ENCODE measurements around the gene RNF227. TPM values are rescaled to one million over a fixed set of nuclear protein-coding genes. Genes with fewer than 3 reads are reported as not detected.
"Not testable (repeated sequence)": the region's sequence is repeated elsewhere in the genome, so short reads cannot be mapped to it uniquely, and the experiment has no call there.

Gene RNF227
- total and polyA plus RNA-seq, 8 donors = 1.0 to 9.3 (median 3.4) TPM; not detected in 1

- H3K27me3 ChIP-seq = peaks cover 0 to 16% (median 7%) of the 10 kb centered on the region in 3 donors
- 73 to 92% (median 80%) methylated on average over 11 of the region's 11 CpGs for WGBS, 5 donors
- no peak overlapping the region for H3K4me3 ChIP-seq
- H3K9me3 ChIP-seq = no peaks in the 10 kb centered on the region
- intact Hi-C loops (cut with DNase I; ENCODE audit: low total_unique reads) = no loop called here
- H3K27ac ChIP-seq = peak overlapping the region in 1 of 5 donors; percentile 54
- peak in 1 of 2 donors; percentile 81 for DNase-seq
- peaks cover 0 to 18% (median 6%) of the 10 kb centered on the region in 4 donors for H3K4me1 ChIP-seq
- TF ChIP-seq POLR2AphosphoS5 (IDR thresholded peaks at IDR 0.05) = peak in 2 of 3 donors; percentile 3 to 5
- no peak for TF ChIP-seq POLR2A (IDR thresholded peaks at IDR 0.05)
- no peak for TF ChIP-seq CTCF (IDR thresholded peaks at IDR 0.05)
- TF ChIP-seq EP300 (IDR thresholded peaks at IDR 0.05) = no peak
- H3K36me3 ChIP-seq = no peaks in the 10 kb centered on the region
Measured at GRCh38 chr17:7956228-7956965, 40.3 kb upstream of the RNF227 start.

GRCh38 chr17:7955414-7956227 is 39.5 kb upstream of the RNF227 start:
- TF ChIP-seq POLR2A (IDR thresholded peaks at IDR 0.05) = no peak
- TF ChIP-seq POLR2AphosphoS5 (IDR thresholded peaks at IDR 0.05) = peak in 1 of 3 donors; percentile 15
- TF ChIP-seq EP300 (IDR thresholded peaks at IDR 0.05) = no peak
- no peak for TF ChIP-seq CTCF (IDR thresholded peaks at IDR 0.05)
- Histone ChIP-seq H3K9me3 (no peaks in the 10 kb centered on the region), H3K27ac (peak overlapping the region in 1 of 5 donors; percentile 54), H3K27me3 (peaks cover 0 to 8% (median 2%) of the 10 kb centered on the region in 3 donors), H3K4me3 (no peak overlapping the region), H3K36me3 (no peaks in the 10 kb centered on the region), H3K4me1 (peaks cover 0 to 22% (median 8%) of the 10 kb centered on the region in 4 donors)
- intact Hi-C loops (cut with DNase I; ENCODE audit: low total_unique reads) = no loop called here
- 69 to 77% (median 71%) methylated on average over 13 of the region's 13 CpGs for WGBS, 5 donors
- no peak for DNase-seq

- 89 to 96% (median 91%) methylated on average over 13 of the region's 13 CpGs for WGBS, 5 donors
- DNase-seq; intact Hi-C loops (cut with DNase I; ENCODE audit: low total_unique reads); H3K4me3 ChIP-seq; H3K9me3 ChIP-seq; H3K27ac ChIP-seq; H3K27me3 ChIP-seq: not testable (repeated sequence)
- Histone ChIP-seq H3K36me3 (peaks cover 9 to 20% (median 18%) of the 10 kb centered on the region in 4 donors), H3K4me1 (peaks cover 0 to 22% (median 8%) of the 10 kb centered on the region in 4 donors)
Measured at GRCh38 chr17:7953266-7953665, 37.2 kb upstream of the RNF227 start.

- peaks cover 0 to 17% (median 6%) of the 10 kb centered on the region in 4 donors for H3K4me1 ChIP-seq
- peak overlapping the region in 2 of 5 donors; percentile 39 to 78 for H3K27ac ChIP-seq
- no peak overlapping the region for H3K4me3 ChIP-seq
- no peaks in the 10 kb centered on the region for H3K27me3 ChIP-seq
- intact Hi-C loops (cut with DNase I; ENCODE audit: low total_unique reads) = no loop called here
- H3K9me3 ChIP-seq = no peaks in the 10 kb centered on the region
- TF ChIP-seq CTCF (IDR thresholded peaks at IDR 0.05) (no peak), EP300 (IDR thresholded peaks at IDR 0.05) (no peak)
- no peak for DNase-seq
- H3K36me3 ChIP-seq = peaks cover 23 to 40% (median 38%) of the 10 kb centered on the region in 4 donors
- WGBS, 5 donors = 57 to 66% (median 59%) methylated on average over 5 of the region's 5 CpGs
Measured at GRCh38 chr17:7951143-7951792, 35.2 kb upstream of the RNF227 start.

Measured in stomach (tissue), 9 donors.